HG03025 (cell line): ENCODE results near the gene ZNF107.
A peak's percentile ranks its signal among the peaks of the same experiment; 100 is the strongest.

ENCODE experiments used
- ATAC-seq: cut with Tn5 transposase; IDR thresholded peaks from one replicate; pipeline ENCODE4 v1.9.1; 2021; ENCODE audit warnings: mild to moderate bottlenecking, moderate library complexity; ENCODE audit not compliant: unreplicated experiment, low FRiP score

ZNF107 gene

DNA sequence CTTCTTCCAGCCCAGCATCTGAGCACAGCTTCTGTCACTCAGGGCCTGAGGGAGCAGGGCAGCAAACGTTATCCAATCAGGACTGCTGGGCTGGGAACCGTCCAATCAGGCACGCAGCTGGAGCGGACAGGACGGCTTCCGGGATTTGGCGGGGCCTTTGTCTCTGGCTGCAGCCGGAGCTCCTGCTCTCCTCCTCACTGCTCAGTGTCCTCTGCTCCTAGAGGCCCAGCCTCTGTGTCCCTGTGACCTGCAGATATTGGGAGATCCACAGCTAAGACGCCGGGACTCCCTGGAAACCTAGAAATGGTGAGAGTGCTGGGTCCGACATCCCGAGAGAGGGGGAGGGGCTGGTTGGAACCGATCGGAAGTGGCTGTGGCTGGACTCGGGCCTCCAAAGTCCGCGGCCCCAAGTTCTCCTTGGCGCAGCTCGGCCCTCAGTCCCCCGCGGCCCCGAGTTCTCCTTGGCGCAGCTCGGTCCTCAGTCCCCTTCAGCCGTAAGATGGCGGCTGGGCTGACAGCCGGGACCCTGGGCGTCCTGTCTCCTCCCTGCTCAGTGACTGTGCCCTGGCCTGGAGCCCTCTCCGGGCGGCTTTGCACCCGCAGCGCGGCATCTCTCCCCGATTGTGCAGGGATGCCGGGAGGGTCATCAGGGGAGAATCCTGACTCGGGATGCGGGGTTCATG is at the start of gene ZNF107:
Gene ZNF107 (plus strand): TSS at position 154 of the 683 bp plus-strand sequence. CDS start 150 bp downstream, at position 304.
- peak; percentile 99 for ATAC-seq

DNA sequence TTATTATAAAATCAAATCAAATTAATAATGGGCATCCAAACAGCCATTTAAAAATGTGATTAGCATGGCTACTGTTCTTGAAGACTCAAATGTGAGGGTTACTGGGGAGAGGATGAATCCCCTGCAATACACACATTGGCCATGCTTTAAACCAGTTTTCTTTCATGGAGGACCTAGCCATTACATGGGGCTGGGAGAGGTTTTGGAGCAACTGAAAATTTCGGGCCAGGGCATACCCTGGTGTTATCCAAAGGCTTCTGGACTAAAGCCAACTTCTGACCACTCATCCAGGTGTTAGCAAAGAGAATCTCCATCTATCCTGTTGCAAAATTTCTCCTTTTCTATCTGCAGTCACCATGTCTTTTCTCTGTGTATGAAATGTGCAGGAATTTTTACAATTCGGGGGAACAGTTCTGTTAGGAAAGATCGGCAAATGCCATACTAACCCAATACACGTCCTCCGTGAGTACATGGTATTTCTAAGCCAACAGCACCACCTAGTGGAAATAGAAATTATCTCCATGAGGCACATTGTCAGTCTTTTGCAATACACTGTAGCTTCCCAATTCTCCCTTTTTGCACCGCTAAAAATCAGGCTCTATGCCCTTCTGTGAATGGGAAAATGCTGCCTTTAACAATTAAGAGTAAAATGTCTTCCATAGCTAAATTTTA is 47.0 kb upstream of the ZNF107 start:
- no peak for ATAC-seq

DNA sequence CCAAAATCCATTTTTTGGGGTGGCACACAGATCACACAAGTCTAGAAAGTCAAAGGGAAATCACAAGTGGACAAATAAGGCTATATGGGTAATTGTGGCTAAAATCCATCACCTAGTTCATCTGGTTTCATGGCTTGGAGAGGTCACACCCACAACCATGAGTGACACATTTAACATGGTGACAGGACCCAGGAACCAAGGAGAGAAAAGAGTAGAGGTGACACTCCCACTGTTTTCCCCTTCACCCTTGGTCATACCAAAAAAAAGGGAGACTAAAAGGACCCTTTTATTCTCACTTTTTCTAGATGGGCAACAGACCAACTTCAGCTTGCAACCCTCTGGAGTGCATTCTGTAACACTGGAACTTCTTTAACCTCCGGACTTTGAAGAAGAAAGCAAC is 46.2 kb upstream of the ZNF107 start:
- no peak for ATAC-seq

GRCh38 chr7:64621656-64622055 is 44.3 kb upstream of the ZNF107 start:
- ATAC-seq, result no peak

GRCh38 chr7:64625114-64626082 is 40.5 kb upstream of the ZNF107 start:
- ATAC-seq, result no peak

GRCh38 chr7:64626083-64626469 is 39.9 kb upstream of the ZNF107 start:
- no peak for ATAC-seq

DNA sequence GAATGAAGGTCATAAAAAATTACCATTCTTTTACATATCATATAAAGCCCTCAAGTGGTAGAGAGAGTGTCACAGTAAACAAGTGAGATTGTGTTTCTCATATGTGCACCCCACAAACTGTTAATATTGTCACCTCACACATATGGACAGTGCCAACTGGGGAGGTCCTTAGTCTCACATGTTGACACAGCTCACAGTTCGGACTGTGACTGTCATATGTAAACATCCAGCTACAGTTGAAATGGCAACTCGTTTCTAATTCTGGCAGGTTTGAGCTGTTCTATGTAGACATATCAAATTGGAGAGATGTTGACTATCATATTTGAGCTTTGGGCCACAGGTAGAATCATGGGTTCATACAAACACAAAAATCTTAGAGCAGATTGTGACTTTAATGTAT is 39.4 kb upstream of the ZNF107 start:
- no peak for ATAC-seq

GRCh38 chr7:64628192-64628591 is 37.7 kb upstream of the ZNF107 start:
- ATAC-seq, result no peak

DNA sequence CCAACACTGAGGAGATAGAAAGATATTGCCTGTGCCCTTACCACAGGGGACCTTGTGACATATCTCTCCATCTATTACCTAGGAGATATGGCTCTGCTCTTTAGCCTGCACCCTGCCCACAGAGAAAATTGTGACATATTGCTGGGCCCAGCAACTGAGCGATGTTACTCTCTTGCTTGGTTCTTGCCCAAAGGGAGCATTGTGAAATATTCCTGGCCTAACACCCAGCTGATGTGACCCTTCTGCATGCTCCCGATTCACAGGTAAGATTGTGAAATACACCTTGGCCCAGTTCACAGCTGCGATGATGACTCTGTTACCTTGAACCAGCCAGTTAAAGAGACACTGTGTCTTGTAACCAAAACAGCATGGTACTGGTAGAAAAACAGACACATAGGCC is 37.2 kb upstream of the ZNF107 start:
- ATAC-seq, result no peak

DNA sequence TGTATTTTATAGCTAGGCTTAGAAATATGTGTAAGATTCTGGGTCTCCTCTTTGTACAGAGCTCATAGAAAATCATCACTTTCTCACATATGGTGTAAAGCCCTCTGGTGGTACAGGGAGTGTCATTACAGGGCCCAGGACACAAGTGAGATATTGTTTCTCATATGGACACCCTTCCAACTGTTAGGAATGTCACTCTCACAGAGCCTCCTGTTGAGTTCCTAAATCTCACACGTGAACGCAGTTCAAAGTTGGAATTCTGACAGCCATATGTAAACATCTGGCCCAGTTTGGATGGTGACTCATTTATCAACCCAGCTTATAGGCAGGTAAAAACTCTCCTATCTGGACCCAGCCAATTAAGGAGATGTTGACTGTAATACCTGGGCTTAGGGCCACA is 35.4 kb upstream of the ZNF107 start:
- ATAC-seq, result no peak

DNA sequence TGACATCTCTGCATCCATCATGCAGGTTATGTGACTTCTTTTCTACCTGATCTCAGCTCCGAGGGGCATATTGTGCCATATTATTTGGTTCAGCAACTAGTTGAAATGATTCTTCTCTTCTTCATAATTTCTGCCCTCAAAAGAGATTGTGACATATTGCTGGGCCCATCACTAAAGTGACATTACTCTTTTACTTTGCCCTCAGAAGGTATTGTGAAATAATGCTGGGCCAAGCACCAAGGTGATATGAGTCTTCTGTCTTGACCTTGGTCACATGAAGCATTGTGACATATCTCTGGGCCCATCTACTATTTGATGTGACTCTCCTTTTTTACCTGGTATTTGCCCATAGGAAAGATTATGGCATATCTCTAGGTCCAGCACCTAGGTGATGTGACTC is 33.9 kb upstream of the ZNF107 start:
- ATAC-seq, result no peak

- ATAC-seq, result no peak
These were observed 32.5 kb upstream of the ZNF107 start for GRCh38 chr7:64633401-64633800.

- ATAC-seq, result no peak
These were observed 31.4 kb upstream of the ZNF107 start for GRCh38 chr7:64634406-64635062.

GRCh38 chr7:64636386-64636785 is 29.5 kb upstream of the ZNF107 start:
- no peak for ATAC-seq

DNA sequence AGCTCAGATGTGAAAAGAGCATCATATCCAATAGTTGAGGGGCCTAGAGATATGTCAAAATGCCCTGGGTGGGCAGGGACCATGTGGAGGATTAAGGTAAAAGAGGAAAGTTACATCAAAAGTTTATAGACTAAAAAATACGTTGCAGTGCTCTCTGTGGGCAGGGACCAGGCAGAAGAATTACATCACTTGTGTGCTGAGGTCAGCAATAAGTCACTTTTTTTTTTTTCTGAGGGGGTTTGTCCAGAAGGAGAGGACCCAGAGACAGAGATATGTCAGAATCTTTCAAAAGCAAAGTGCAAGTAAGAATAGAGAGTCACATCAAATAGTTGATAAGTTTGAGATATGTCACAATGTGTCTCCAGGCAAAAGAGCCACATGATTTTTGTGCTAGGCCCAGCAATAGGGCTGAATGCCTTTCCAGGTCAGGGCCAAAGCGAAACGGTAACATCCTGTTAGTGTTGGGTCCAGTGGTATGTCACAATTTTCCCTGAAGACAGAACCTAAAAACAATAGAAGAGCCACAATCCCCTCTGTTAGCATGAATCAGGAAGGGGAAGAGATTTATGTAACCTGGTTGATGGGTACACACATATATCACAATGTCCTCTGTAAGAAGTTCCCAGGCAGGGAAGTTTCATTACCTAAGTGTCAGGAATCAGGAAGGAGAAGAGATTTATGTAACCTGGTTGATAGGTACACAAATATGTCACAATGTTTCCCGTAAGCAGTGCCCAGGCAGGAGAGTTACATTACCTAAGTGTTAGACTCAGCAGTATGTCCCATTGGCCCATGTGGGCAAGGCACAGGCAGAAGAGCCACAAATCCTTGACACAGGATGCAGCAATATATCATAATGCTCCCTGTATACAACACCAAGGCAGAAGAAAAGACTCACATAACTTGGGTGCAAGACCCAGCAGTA is 28.1 kb upstream of the ZNF107 start:
- ATAC-seq, result no peak

DNA sequence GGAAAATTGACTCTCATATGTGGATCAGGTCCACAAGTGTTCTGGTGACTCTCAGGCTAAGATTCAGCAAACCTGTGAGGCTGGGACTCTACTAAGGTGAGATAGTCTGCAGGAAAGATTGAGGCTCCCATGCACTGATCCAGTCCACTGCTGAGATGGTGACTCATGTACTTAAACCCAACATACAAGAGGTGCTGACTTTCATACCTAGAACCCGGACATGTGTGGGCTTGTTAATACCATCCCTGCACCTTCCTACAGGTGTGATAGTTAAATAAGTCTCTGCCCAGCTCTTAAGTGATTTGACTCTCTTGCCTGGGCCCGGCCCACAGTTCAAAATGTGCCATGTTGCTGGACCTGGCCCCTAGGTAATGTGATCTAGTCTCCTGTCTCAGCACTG is 27.1 kb upstream of the ZNF107 start:
- ATAC-seq, result no peak

DNA sequence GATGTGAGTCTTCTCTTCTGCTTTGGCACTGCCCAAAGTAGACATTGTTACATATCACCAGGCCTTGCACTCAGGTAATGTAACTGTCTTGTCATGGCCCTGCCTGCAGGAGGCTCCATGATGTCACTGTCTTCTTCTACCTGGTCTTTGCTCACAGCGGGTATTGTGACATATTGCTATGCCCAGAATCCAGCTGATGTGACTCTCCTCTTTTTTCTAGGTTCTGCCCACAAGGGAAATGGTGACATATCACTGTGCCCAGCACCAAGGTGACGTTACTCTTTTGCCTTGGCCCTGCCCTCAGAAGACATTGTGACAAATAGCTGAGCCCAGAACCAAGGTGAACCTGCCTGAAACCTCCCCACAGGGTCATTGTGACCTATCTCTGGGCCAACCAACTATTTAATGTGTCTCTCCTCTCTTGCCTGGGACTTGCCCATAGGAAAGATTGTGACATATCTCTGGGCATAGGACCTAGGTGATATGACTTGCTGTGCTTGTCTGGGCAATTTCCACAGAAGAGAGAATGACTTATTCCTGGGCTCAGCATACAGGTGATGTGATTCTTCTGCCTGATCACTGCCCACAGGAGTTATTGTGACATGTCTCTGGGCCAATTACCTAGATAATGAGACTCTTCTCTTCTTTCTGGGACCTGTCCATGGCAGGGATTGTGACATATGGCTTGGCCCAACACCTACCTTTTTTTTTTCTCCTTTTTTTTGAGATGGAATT is 26.5 kb upstream of the ZNF107 start:
- ATAC-seq, result no peak

- ATAC-seq, result no peak
These were observed 25.4 kb upstream of the ZNF107 start for GRCh38 chr7:64640504-64640903.

- ATAC-seq, result no peak
These were observed 23.9 kb upstream of the ZNF107 start for GRCh38 chr7:64642046-64642445.
